ENCODE measurements around the gene SOCS2.

DNA sequence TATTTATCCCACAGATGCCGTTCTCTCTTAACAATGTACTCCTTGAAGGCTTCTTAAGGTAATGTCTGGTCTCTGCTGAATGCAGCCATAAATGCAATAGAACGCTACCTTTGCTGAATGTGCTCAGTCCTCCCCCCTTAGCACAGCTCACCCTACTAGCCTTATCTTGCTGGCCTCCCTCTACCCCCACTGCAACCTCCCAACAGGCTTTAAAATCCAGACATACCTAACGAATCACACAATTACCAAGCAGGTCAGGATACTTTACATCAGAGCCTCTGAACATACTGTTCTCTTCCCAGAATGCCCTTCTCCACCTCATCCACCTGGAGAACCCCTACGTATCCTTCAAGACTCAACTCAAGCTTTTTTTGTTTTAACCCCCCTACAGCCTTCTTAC, 53.7 kb downstream of the SOCS2 start:
- TF ChIP-seq, protein P1, sequence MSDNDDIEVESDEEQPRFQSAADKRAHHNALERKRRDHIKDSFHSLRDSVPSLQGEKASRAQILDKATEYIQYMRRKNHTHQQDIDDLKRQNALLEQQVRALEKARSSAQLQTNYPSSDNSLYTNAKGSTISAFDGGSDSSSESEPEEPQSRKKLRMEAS (IDR thresholded peaks at IDR 0.05), result no peak
- TF ChIP-seq, protein P2, sequence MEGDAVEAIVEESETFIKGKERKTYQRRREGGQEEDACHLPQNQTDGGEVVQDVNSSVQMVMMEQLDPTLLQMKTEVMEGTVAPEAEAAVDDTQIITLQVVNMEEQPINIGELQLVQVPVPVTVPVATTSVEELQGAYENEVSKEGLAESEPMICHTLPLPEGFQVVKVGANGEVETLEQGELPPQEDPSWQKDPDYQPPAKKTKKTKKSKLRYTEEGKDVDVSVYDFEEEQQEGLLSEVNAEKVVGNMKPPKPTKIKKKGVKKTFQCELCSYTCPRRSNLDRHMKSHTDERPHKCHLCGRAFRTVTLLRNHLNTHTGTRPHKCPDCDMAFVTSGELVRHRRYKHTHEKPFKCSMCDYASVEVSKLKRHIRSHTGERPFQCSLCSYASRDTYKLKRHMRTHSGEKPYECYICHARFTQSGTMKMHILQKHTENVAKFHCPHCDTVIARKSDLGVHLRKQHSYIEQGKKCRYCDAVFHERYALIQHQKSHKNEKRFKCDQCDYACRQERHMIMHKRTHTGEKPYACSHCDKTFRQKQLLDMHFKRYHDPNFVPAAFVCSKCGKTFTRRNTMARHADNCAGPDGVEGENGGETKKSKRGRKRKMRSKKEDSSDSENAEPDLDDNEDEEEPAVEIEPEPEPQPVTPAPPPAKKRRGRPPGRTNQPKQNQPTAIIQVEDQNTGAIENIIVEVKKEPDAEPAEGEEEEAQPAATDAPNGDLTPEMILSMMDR (IDR thresholded peaks at IDR 0.05 in 2 of 3, conservative IDR thresholded peaks at IDR 0.05 in 1 of 3; ENCODE audit: borderline replicate concordance in 1 of 3, insufficient read depth in 1 of 3, low read depth in 2 of 3, low read length in 2 of 3), result no peak
- TF ChIP-seq, protein P3, sequence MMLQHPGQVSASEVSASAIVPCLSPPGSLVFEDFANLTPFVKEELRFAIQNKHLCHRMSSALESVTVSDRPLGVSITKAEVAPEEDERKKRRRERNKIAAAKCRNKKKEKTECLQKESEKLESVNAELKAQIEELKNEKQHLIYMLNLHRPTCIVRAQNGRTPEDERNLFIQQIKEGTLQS (IDR thresholded peaks at IDR 0.05), result no peak
- TF ChIP-seq POLR2A (IDR thresholded peaks at IDR 0.05; ENCODE audit: borderline replicate concordance, extremely low read depth, insufficient read depth, insufficient read length) (no peak), CEBPB (IDR thresholded peaks at IDR 0.05; ENCODE audit: low read depth) (no peak), JUND (IDR thresholded peaks at IDR 0.05) (no peak), ZFX (IDR thresholded peaks at IDR 0.05) (no peak), SP1 (IDR thresholded peaks at IDR 0.05; ENCODE audit: low read depth) (no peak), EZH2 (IDR thresholded peaks at IDR 0.05) (no peak), CBX3 (IDR thresholded peaks at IDR 0.05; ENCODE audit: low read depth) (no peak), RAD21 (IDR thresholded peaks at IDR 0.05; ENCODE audit: low read depth) (no peak)
- TF ChIP-seq, protein P4, sequence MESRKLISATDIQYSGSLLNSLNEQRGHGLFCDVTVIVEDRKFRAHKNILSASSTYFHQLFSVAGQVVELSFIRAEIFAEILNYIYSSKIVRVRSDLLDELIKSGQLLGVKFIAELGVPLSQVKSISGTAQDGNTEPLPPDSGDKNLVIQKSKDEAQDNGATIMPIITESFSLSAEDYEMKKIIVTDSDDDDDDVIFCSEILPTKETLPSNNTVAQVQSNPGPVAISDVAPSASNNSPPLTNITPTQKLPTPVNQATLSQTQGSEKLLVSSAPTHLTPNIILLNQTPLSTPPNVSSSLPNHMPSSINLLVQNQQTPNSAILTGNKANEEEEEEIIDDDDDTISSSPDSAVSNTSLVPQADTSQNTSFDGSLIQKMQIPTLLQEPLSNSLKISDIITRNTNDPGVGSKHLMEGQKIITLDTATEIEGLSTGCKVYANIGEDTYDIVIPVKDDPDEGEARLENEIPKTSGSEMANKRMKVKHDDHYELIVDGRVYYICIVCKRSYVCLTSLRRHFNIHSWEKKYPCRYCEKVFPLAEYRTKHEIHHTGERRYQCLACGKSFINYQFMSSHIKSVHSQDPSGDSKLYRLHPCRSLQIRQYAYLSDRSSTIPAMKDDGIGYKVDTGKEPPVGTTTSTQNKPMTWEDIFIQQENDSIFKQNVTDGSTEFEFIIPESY (IDR thresholded peaks at IDR 0.05; ENCODE audit: extremely low read depth, insufficient replicate concordance, low read length), result no peak

Data from HCT116 (cell line).